Upper lobe of right lung (tissue), 1 donor: Measurements from ENCODE around the gene IL3. TPM values are rescaled to one million over a fixed set of nuclear protein-coding genes. Genes with fewer than 3 reads are reported as not detected.
A peak's percentile ranks its signal among the peaks of the same experiment; 100 is the strongest.

Experiments
- ATAC-seq: fragments of 200-7000 bp; cut with Tn5 transposase; one replicate; pipeline ENCODE4 v1.9.1; 2020; ENCODE audit warnings: mild to moderate bottlenecking, moderate library complexity
- DNase-seq: peaks from one replicate; pipeline ENCODE4 v3.0.0-alpha.2; 2020
- H3K27ac ChIP-seq: fragments of 200-600 bp; one replicate; pipeline ENCODE4 v1.8.0; 2022
- H3K27me3 ChIP-seq: fragments of 200-600 bp; one replicate; pipeline ENCODE4 v1.8.0; 2022; ENCODE audit warnings: mild to moderate bottlenecking
- H3K36me3 ChIP-seq: fragments of 200-600 bp; one replicate; pipeline ENCODE4 v1.8.0; 2022
- H3K4me1 ChIP-seq: fragments of 200-600 bp; one replicate; pipeline ENCODE4 v1.8.0; 2022
- H3K4me3 ChIP-seq: fragments of 200-600 bp; one replicate; pipeline ENCODE4 v1.8.0; 2022; ENCODE audit warnings: mild to moderate bottlenecking
- H3K9me3 ChIP-seq: fragments of 200-600 bp; one replicate; pipeline ENCODE4 v1.8.0; 2022
- CTCF ChIP-seq: fragments of 200-600 bp; IDR thresholded peaks from one replicate; pipeline ENCODE4 v1.8.0; 2022; ENCODE audit warnings: antibody characterized with exemption
- intact Hi-C: fragments of 100-400 bp; cut with DNase I; formaldehyde crosslinking; loops from one replicate; pipeline ENCODE4 v1.11.0; 2022
- total RNA-seq: library from RNA; stranded (reverse); fragmentation: NEBNext Ultra II Directional; extraction: Animal tissue kit (Norgen Biotek cat#: 25700); gene quantifications from one replicate; pipeline ENCODE4 v1.2.1, GENCODE V29; 2021
- donor health status: DM: no; HTN: yes; CAD: no; lungs with severe emphysema.

The IL3 gene
- total RNA-seq, 1 donor from 2014 or later, result not detected

- no peak for TF ChIP-seq CTCF
- peak; percentile 28 for ATAC-seq
- peak; percentile 53 for DNase-seq
- no peaks in the 10 kb centered on the region for H3K4me1 ChIP-seq
- no peak overlapping the region for H3K4me3 ChIP-seq
- H3K27ac ChIP-seq, result no peak overlapping the region
- no peaks in the 10 kb centered on the region for H3K27me3 ChIP-seq
- intact Hi-C loops, result no loop called here
- no peaks in the 10 kb centered on the region for H3K9me3 ChIP-seq
- H3K36me3 ChIP-seq, result no peaks in the 10 kb centered on the region
Observed at GRCh38 chr5:132055808-132056609, 4.4 kb upstream of the IL3 start.

GRCh38 chr5:132056610-132057497 lies 3.6 kb upstream of the IL3 start:
- Histone ChIP-seq H3K27me3 (no peaks in the 10 kb centered on the region), H3K4me1 (no peaks in the 10 kb centered on the region), H3K9me3 (no peaks in the 10 kb centered on the region), H3K27ac (no peak overlapping the region), H3K4me3 (no peak overlapping the region), H3K36me3 (no peaks in the 10 kb centered on the region)
- DNase-seq (peak; percentile 61), ATAC-seq (no peak)
- intact Hi-C loops, result no loop called here
- no peak for TF ChIP-seq CTCF

- no peaks in the 10 kb centered on the region for H3K27me3 ChIP-seq
- no peak overlapping the region for H3K4me3 ChIP-seq
- no peaks in the 10 kb centered on the region for H3K9me3 ChIP-seq
- H3K27ac ChIP-seq, result no peak overlapping the region
- H3K36me3 ChIP-seq, result no peaks in the 10 kb centered on the region
- H3K4me1 ChIP-seq, result no peaks in the 10 kb centered on the region
- TF ChIP-seq CTCF, result no peak
- intact Hi-C loops, result no loop called here
- DNase-seq, result peak; percentile 11
- ATAC-seq, result no peak
Observed at GRCh38 chr5:132057498-132058255, 2.8 kb upstream of the IL3 start.

GRCh38 chr5:132058646-132059042 lies 1.8 kb upstream of the IL3 start:
- no peak for ATAC-seq
- no peaks in the 10 kb centered on the region for H3K36me3 ChIP-seq
- H3K27ac ChIP-seq, result no peak overlapping the region
- H3K27me3 ChIP-seq, result no peaks in the 10 kb centered on the region
- intact Hi-C loops, result no loop called here
- H3K4me1 ChIP-seq, result no peaks in the 10 kb centered on the region
- DNase-seq, result no peak
- TF ChIP-seq CTCF, result no peak
- H3K4me3 ChIP-seq, result no peak overlapping the region
- no peaks in the 10 kb centered on the region for H3K9me3 ChIP-seq

GRCh38 chr5:132059043-132059695 lies 1.3 kb upstream of the IL3 start:
- no peak for TF ChIP-seq CTCF
- no peak overlapping the region for H3K27ac ChIP-seq
- no peaks in the 10 kb centered on the region for H3K4me1 ChIP-seq
- DNase-seq (peak; percentile 53), ATAC-seq (no peak)
- intact Hi-C loops, result no loop called here
- no peaks in the 10 kb centered on the region for H3K9me3 ChIP-seq
- H3K4me3 ChIP-seq, result no peak overlapping the region
- no peaks in the 10 kb centered on the region for H3K27me3 ChIP-seq
- H3K36me3 ChIP-seq, result no peaks in the 10 kb centered on the region
